GM12891 (cell line): ENCODE measurements around the gene TRAF3.

Experiments used
- PAX5 ChIP-seq: IDR thresholded peaks from 2 replicates; pipeline ENCODE4 v1.6.1; 2011; ENCODE audit warnings: low read length, moderate library complexity, mild to moderate bottlenecking; ENCODE audit not compliant: insufficient read depth, severe bottlenecking
- POLR2A ChIP-seq: IDR thresholded peaks from 2 replicates; pipeline ENCODE4 v1.6.1; 2011; ENCODE audit warnings: low read depth, low read length, control low read depth
- POLR2AphosphoS5 ChIP-seq: IDR thresholded peaks from 2 replicates; pipeline ENCODE4 v1.6.1; 2011; ENCODE audit warnings: low read depth, low read length, control low read depth
- POU2F2 ChIP-seq: IDR thresholded peaks from 2 replicates; pipeline ENCODE4 v1.6.1; 2011; ENCODE audit warnings: low read depth, mild to moderate bottlenecking, control low read depth, low read length, moderate library complexity
- SPI1 ChIP-seq: IDR thresholded peaks from 2 replicates; pipeline ENCODE4 v1.6.1; 2011; ENCODE audit warnings: low read depth, low read length, control low read depth
- TAF1 ChIP-seq: IDR thresholded peaks from 2 replicates; pipeline ENCODE4 v1.6.1; 2011; ENCODE audit warnings: low read depth, low read length, control low read depth

DNA sequence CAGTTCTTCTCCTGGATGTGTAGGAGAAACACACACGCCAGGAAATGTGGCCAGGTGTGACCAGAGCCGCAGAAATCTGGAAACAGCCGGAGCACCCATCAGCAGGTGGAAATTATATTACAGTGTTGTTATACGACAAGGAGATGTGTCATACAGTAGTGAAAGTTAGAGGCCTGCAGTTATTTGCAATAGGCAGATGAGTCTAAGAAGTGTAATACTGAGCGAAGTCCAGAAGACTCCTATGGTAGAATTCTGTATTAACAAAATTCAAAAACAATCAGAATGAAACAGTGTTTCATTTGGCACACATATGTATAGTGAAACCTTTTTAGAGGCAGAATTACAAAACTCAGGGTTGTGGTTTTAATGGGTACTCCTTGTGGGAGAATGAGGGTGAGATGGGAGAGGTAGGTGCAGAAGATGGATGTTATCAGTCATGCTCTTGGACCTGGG, 105.9 kb downstream of the TRAF3 start:
- TF ChIP-seq TAF1 (no peak), POLR2AphosphoS5 (no peak), POLR2A (no peak), POU2F2 (no peak), SPI1 (no peak), PAX5 (no peak)
